Measurements from ENCODE around the gene KRTAP29-1. TPM values are rescaled to one million over a fixed set of nuclear protein-coding genes. Genes with fewer than 3 reads are reported as not detected.
A peak's percentile ranks its signal among the peaks of the same experiment; 100 is the strongest.

KRTAP29-1 gene
- total RNA-seq, 2 experiments from 2014 or later, result not detected

- POLR2A ChIA-PET, result interaction anchor here (1.0 to 5.6 kb wide), 4 partner anchors 8 to 326 kb away, joined by 3 to 61 read pairs (median 4); partner anchors contain the start of gene KRTAP16-1
Observed at GRCh38 chr17:41339571-41340172, 37.0 kb upstream of the KRTAP29-1 start.

GRCh38 chr17:41338961-41339485 lies 36.4 kb upstream of the KRTAP29-1 start:
- ATAC-seq (ENCODE audit: poor library complexity), result peak; percentile 83
- Histone ChIP-seq H3K9me3 (ENCODE audit: control insufficient read depth in 1 of 2, insufficient read depth in 1 of 2, low read length in 2 of 2) (peaks cover 0 to 13% of the 10 kb centered on the region in 2 experiments), H3K4me1 (ENCODE audit: insufficient read depth, low read length) (peaks cover 88% of the 10 kb centered on the region), H3K36me3 (ENCODE audit: insufficient read depth, low read length) (no peaks in the 10 kb centered on the region), H3K4me3 (ENCODE audit: low read length) (no peak overlapping the region), H3K27me3 (ENCODE audit: control insufficient read depth in 1 of 2, insufficient read depth in 2 of 2, low read length in 2 of 2) (no peaks in the 10 kb centered on the region), H3K27ac (ENCODE audit: low read depth in 1 of 2, low read length in 2 of 2) (peak overlapping the region; percentile 87 to 88)
- no peak for TF ChIP-seq CTCF (IDR thresholded peaks at IDR 0.05)
- Mint-ChIP-seq H3K9me3 (peaks cover 3% of the 10 kb centered on the region), H3K36me3 (ENCODE audit: low read depth) (peaks cover 22% of the 10 kb centered on the region), H3K4me3 (peak overlapping the region; percentile 23), H3K27ac (peak overlapping the region; percentile 94), H3K27me3 (no peaks in the 10 kb centered on the region), H3K4me1 (ENCODE audit: low read depth) (peaks cover 88% of the 10 kb centered on the region)
- intact Hi-C loops (cut with DNase I, micrococcal nuclease), result loop anchor here in 1 of 2 experiments (1.0 to 5.0 kb wide), 3 partner anchors 31 to 208 kb away; no protein-coding TSS in a partner anchor
- peak in 8 of 14 experiments; percentile 25 to 93 (median 52) for DNase-seq
- CTCF ChIA-PET, result interaction anchor here (1.1 to 3.0 kb wide), 3 partner anchors 17 to 310 kb away, joined by 3 to 15 read pairs (median 4); no protein-coding TSS in a partner anchor
- POLR2A ChIA-PET, result interaction anchor here (0.6 to 5.6 kb wide), 7 partner anchors 8 to 1016 kb away, joined by 3 to 61 read pairs (median 3); partner anchors contain the start of gene KRTAP16-1

More at GRCh38 chr17:41339571-41340172, 37.0 kb upstream of the KRTAP29-1 start:
- TF ChIP-seq CTCF (IDR thresholded peaks at IDR 0.05), result no peak
- Mint-ChIP-seq H3K36me3 (ENCODE audit: low read depth) (peaks cover 26% of the 10 kb centered on the region), H3K27ac (peak overlapping the region; percentile 94), H3K27me3 (no peaks in the 10 kb centered on the region), H3K4me1 (ENCODE audit: low read depth) (peaks cover 81% of the 10 kb centered on the region), H3K9me3 (peaks cover 3% of the 10 kb centered on the region), H3K4me3 (peak overlapping the region; percentile 64)
- intact Hi-C loops (cut with DNase I, micrococcal nuclease), result loop anchor here in 1 of 2 experiments (1.0 to 5.0 kb wide), 3 partner anchors 31 to 208 kb away; no protein-coding TSS in a partner anchor
- peak in 1 of 14 experiments; percentile 34 for DNase-seq
- ATAC-seq (ENCODE audit: poor library complexity), result no peak
- Histone ChIP-seq H3K4me1 (ENCODE audit: insufficient read depth, low read length) (peaks cover 81% of the 10 kb centered on the region), H3K9me3 (ENCODE audit: control insufficient read depth in 1 of 2, insufficient read depth in 1 of 2, low read length in 2 of 2) (peaks cover 0 to 13% of the 10 kb centered on the region in 2 experiments), H3K27me3 (ENCODE audit: control insufficient read depth in 1 of 2, insufficient read depth in 2 of 2, low read length in 2 of 2) (no peaks in the 10 kb centered on the region), H3K27ac (ENCODE audit: low read depth in 1 of 2, low read length in 2 of 2) (peak overlapping the region; percentile 87 to 88), H3K36me3 (ENCODE audit: insufficient read depth, low read length) (no peaks in the 10 kb centered on the region), H3K4me3 (ENCODE audit: low read length) (no peak overlapping the region)
- CTCF ChIA-PET, result interaction anchor here (1.5 to 3.0 kb wide), 2 partner anchors 17 to 209 kb away, joined by 4 to 15 read pairs; no protein-coding TSS in a partner anchor

- no peaks in the 10 kb centered on the region for H3K36me3 ChIP-seq (ENCODE audit: insufficient read depth, low read length)
- Mint-ChIP-seq H3K4me1 (ENCODE audit: low read depth) (peaks cover 76% of the 10 kb centered on the region), H3K4me3 (peak overlapping the region; percentile 16), H3K27ac (peak overlapping the region; percentile 94), H3K9me3 (no peaks in the 10 kb centered on the region), H3K36me3 (ENCODE audit: low read depth) (no peaks in the 10 kb centered on the region), H3K27me3 (no peaks in the 10 kb centered on the region)
- no peaks in the 10 kb centered on the region for H3K27me3 ChIP-seq (ENCODE audit: control insufficient read depth in 1 of 2, insufficient read depth in 2 of 2, low read length in 2 of 2)
- H3K9me3 ChIP-seq (ENCODE audit: control insufficient read depth in 1 of 2, insufficient read depth in 1 of 2, low read length in 2 of 2), result no peaks in the 10 kb centered on the region
- ChIA-PET POLR2A (interaction anchor here (0.7 to 1.0 kb wide), 2 partner anchors 27 to 28 kb away, joined by 3 read pairs; partner anchors contain the start of gene KRTAP16-1), CTCF (no interaction called here)
- peaks cover 67% of the 10 kb centered on the region for H3K4me1 ChIP-seq (ENCODE audit: insufficient read depth, low read length)
- DNase-seq (no peak), ATAC-seq (ENCODE audit: poor library complexity) (no peak)
- no peak for TF ChIP-seq CTCF (IDR thresholded peaks at IDR 0.05)
- peak overlapping the region in 1 of 2 donors; percentile 5 for H3K27ac ChIP-seq (ENCODE audit: low read depth in 1 of 2, low read length in 2 of 2)
- no peak overlapping the region for H3K4me3 ChIP-seq (ENCODE audit: low read length)
- intact Hi-C loops (cut with DNase I, micrococcal nuclease), result loop anchor here in 1 of 2 experiments (5.0 kb wide), 2 partner anchors 42 to 212 kb away; no protein-coding TSS in a partner anchor
Observed at GRCh38 chr17:41335747-41336146, 33.1 kb upstream of the KRTAP29-1 start.
